ENCODE data around the gene PDE3B. TPM values are rescaled to one million over a fixed set of nuclear protein-coding genes. Genes with fewer than 3 reads are reported as not detected.

PDE3B gene
- total and polyA plus RNA-seq, 3 donors from 2014 or later = 22.3 to 39.5 (median 25.8) TPM

GRCh38 chr11:14764179-14764578 lies 120.6 kb downstream of the PDE3B start:
- no peaks in the 10 kb centered on the region for H3K27me3 ChIP-seq
- no peak overlapping the region for H3K27ac ChIP-seq
- H3K9me3 ChIP-seq = no peaks in the 10 kb centered on the region
- H3K4me3 ChIP-seq = no peak overlapping the region
- DNase-seq = no peak
- no peak for TF ChIP-seq CTCF (IDR thresholded peaks at IDR 0.05)
- no peak for TF ChIP-seq POLR2A (IDR thresholded peaks at IDR 0.05)
- intact Hi-C loops (cut with DNase I; ENCODE audit: low total_unique reads) = no loop called here
- WGBS, 2 donors = 98 to 100% methylated on average over 1 of the region's 1 CpG
- H3K36me3 ChIP-seq (ENCODE audit: low read depth, missing control alignments) = no peaks in the 10 kb centered on the region
- no peaks in the 10 kb centered on the region for H3K4me1 ChIP-seq

GRCh38 chr11:14764579-14765527 lies 121.2 kb downstream of the PDE3B start:
- H3K27me3 ChIP-seq = no peaks in the 10 kb centered on the region
- WGBS, 2 donors = 73 to 81% methylated on average over 6 of the region's 6 CpGs
- DNase-seq = no peak
- H3K4me1 ChIP-seq = no peaks in the 10 kb centered on the region
- TF ChIP-seq CTCF (IDR thresholded peaks at IDR 0.05) = no peak
- TF ChIP-seq POLR2A (IDR thresholded peaks at IDR 0.05) = no peak
- H3K27ac ChIP-seq = no peak overlapping the region
- no peaks in the 10 kb centered on the region for H3K36me3 ChIP-seq (ENCODE audit: low read depth, missing control alignments)
- no peak overlapping the region for H3K4me3 ChIP-seq
- intact Hi-C loops (cut with DNase I; ENCODE audit: low total_unique reads) = no loop called here
- H3K9me3 ChIP-seq = no peaks in the 10 kb centered on the region

- H3K27ac ChIP-seq = no peak overlapping the region
- H3K9me3 ChIP-seq = no peaks in the 10 kb centered on the region
Measured at GRCh38 chr11:14766585-14766984, 123.0 kb downstream of the PDE3B start.

GRCh38 chr11:14768526-14769188 lies 125.1 kb downstream of the PDE3B start:
- Histone ChIP-seq H3K4me3 (no peak overlapping the region), H3K36me3 (ENCODE audit: low read depth, missing control alignments) (no peaks in the 10 kb centered on the region), H3K27me3 (no peaks in the 10 kb centered on the region), H3K27ac (no peak overlapping the region), H3K4me1 (no peaks in the 10 kb centered on the region), H3K9me3 (no peaks in the 10 kb centered on the region)
- intact Hi-C loops (cut with DNase I; ENCODE audit: low total_unique reads) = no loop called here
- TF ChIP-seq POLR2A (IDR thresholded peaks at IDR 0.05) (no peak), CTCF (IDR thresholded peaks at IDR 0.05) (no peak)
- no peak for DNase-seq
- 90 to 92% methylated on average over 2 of the region's 2 CpGs for WGBS, 2 donors

More at GRCh38 chr11:14766585-14766984, 123.0 kb downstream of the PDE3B start:
- DNase-seq = no peak
- Histone ChIP-seq H3K27me3 (no peaks in the 10 kb centered on the region), H3K4me3 (no peak overlapping the region), H3K4me1 (no peaks in the 10 kb centered on the region), H3K36me3 (ENCODE audit: low read depth, missing control alignments) (no peaks in the 10 kb centered on the region)
- TF ChIP-seq CTCF (IDR thresholded peaks at IDR 0.05) (no peak), POLR2A (IDR thresholded peaks at IDR 0.05) (no peak)
- intact Hi-C loops (cut with DNase I; ENCODE audit: low total_unique reads) = no loop called here

Data from testis (tissue), 3 donors.